PFSK-1 (cell line): ENCODE data around the gene KLRC2.
"Not testable (repeated sequence)": the region's sequence is repeated elsewhere in the genome, so short reads cannot be mapped to it uniquely, and the experiment has no call there.

Experiments
- POLR2AphosphoS5 ChIP-seq: IDR thresholded peaks from 2 replicates; pipeline ENCODE4 v1.6.1; 2012; ENCODE audit warnings: low read depth, mild to moderate bottlenecking, control low read depth, low read length, moderate library complexity
- SIN3A ChIP-seq: IDR thresholded peaks from 2 replicates; pipeline ENCODE4 v1.6.1; 2012; ENCODE audit warnings: mild to moderate bottlenecking, low read length, moderate library complexity, borderline replicate concordance; ENCODE audit not compliant: insufficient read depth

DNA sequence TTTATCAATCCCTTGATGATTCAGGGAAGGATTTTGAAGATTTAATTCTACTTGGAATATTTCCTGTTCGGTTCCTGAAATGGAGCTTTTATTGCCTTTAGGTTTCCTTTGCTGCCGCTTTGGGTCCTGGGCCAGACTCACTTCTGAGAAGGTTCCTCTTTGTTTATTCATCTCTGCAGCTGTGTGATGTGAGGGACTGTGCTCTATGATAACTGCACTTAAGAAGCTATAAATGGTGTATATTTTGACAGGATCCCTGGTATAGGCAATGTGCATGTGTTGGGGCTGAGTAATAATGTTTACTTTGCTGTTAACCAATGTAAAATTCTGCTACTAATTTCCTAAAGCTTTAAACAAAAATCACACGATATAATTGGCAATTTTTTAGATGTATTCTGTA, at the start of gene KLRC2:
- not testable (repeated sequence) for TF ChIP-seq POLR2AphosphoS5, SIN3A
